ENCODE data around the gene XYLT1. TPM values are rescaled to one million over a fixed set of nuclear protein-coding genes. Genes with fewer than 3 reads are reported as not detected.

Gene XYLT1
- total RNA-seq, 1 donor from 2014 or later = 17.6 TPM

GRCh38 chr16:17408955-17409441 is 61.8 kb downstream of the XYLT1 start:
- H3K27me3 Mint-ChIP-seq (ENCODE audit: low read depth) = no peaks in the 10 kb centered on the region
- H3K4me3 Mint-ChIP-seq (ENCODE audit: unreplicated experiment) = no peak overlapping the region
- TF ChIP-seq, protein P1, sequence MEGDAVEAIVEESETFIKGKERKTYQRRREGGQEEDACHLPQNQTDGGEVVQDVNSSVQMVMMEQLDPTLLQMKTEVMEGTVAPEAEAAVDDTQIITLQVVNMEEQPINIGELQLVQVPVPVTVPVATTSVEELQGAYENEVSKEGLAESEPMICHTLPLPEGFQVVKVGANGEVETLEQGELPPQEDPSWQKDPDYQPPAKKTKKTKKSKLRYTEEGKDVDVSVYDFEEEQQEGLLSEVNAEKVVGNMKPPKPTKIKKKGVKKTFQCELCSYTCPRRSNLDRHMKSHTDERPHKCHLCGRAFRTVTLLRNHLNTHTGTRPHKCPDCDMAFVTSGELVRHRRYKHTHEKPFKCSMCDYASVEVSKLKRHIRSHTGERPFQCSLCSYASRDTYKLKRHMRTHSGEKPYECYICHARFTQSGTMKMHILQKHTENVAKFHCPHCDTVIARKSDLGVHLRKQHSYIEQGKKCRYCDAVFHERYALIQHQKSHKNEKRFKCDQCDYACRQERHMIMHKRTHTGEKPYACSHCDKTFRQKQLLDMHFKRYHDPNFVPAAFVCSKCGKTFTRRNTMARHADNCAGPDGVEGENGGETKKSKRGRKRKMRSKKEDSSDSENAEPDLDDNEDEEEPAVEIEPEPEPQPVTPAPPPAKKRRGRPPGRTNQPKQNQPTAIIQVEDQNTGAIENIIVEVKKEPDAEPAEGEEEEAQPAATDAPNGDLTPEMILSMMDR (IDR thresholded peaks at IDR 0.05) = no peak
- H3K9me3 Mint-ChIP-seq (ENCODE audit: low read depth) = peaks cover 8% of the 10 kb centered on the region
- no peak for DNase-seq (ENCODE audit: low spot score)
- peaks cover 40% of the 10 kb centered on the region for H3K4me1 Mint-ChIP-seq (ENCODE audit: low read depth)
- no peaks in the 10 kb centered on the region for H3K36me3 Mint-ChIP-seq (ENCODE audit: low read depth)
- H3K27ac Mint-ChIP-seq (ENCODE audit: unreplicated experiment) = no peak overlapping the region

DNA sequence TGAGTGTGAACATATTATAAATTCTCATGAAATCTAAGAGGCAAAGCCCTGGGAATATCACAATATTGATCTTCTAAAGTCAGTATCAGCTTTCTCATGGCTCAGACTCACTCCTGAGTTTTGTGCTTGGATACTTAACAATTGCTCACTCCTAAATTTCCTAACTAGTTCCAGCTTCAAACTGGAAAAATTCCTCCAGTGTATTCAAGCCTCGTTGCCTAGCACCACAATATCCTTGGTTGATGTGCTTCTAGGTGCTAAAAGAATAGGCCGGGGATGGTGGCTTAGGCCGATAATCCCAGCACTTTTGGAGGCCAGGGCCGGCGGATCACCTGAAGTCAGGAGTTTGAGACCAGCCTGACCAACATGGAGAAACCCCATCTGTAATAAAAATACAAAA is 62.5 kb downstream of the XYLT1 start:
- Mint-ChIP-seq H3K27me3 (ENCODE audit: low read depth) (no peaks in the 10 kb centered on the region), H3K27ac (ENCODE audit: unreplicated experiment) (no peak overlapping the region), H3K9me3 (ENCODE audit: low read depth) (peaks cover 8% of the 10 kb centered on the region), H3K4me3 (ENCODE audit: unreplicated experiment) (no peak overlapping the region), H3K36me3 (ENCODE audit: low read depth) (no peaks in the 10 kb centered on the region), H3K4me1 (ENCODE audit: low read depth) (peaks cover 47% of the 10 kb centered on the region)
- TF ChIP-seq, protein P1 (IDR thresholded peaks at IDR 0.05) = no peak
- no peak for DNase-seq (ENCODE audit: low spot score)

DNA sequence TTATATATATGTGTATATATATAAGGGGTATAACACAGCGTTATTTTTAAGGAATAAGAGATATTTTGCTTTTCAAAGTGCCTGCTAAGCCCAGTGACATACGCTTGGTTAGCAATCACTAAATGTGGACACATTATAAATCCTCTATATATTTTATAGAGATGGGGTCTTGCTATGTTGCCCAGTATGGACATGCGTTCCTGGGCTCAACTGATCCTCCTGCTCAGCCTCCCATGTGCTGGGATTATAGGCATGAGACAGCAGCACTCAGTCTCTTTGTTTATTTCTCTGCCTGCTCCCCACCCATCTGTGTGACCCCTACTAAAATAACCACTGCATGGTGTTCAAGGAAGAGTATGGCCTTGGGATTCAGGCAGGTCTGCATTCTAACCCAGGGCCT is 63.4 kb downstream of the XYLT1 start:
- no peaks in the 10 kb centered on the region for H3K27me3 Mint-ChIP-seq (ENCODE audit: low read depth)
- no peak overlapping the region for H3K27ac Mint-ChIP-seq (ENCODE audit: unreplicated experiment)
- DNase-seq (ENCODE audit: low spot score) = no peak
- no peaks in the 10 kb centered on the region for H3K36me3 Mint-ChIP-seq (ENCODE audit: low read depth)
- H3K9me3 Mint-ChIP-seq (ENCODE audit: low read depth) = peaks cover 2% of the 10 kb centered on the region
- no peak overlapping the region for H3K4me3 Mint-ChIP-seq (ENCODE audit: unreplicated experiment)
- TF ChIP-seq, protein P1 (IDR thresholded peaks at IDR 0.05) = no peak
- peaks cover 42% of the 10 kb centered on the region for H3K4me1 Mint-ChIP-seq (ENCODE audit: low read depth)

- peaks cover 34% of the 10 kb centered on the region for H3K4me1 Mint-ChIP-seq (ENCODE audit: low read depth)
- TF ChIP-seq, protein P1 (IDR thresholded peaks at IDR 0.05) = no peak
- H3K27ac Mint-ChIP-seq (ENCODE audit: unreplicated experiment) = peak overlapping the region; percentile 99
- DNase-seq (ENCODE audit: low spot score) = no peak
- no peaks in the 10 kb centered on the region for H3K27me3 Mint-ChIP-seq (ENCODE audit: low read depth)
- H3K4me3 Mint-ChIP-seq (ENCODE audit: unreplicated experiment) = peak overlapping the region; percentile 60
- H3K36me3 Mint-ChIP-seq (ENCODE audit: low read depth) = no peaks in the 10 kb centered on the region
- H3K9me3 Mint-ChIP-seq (ENCODE audit: low read depth) = peaks cover 2% of the 10 kb centered on the region
Measured at GRCh38 chr16:17404941-17405689, 65.6 kb downstream of the XYLT1 start.

- no peak for DNase-seq (ENCODE audit: low spot score)
Measured at GRCh38 chr16:17403859-17404545, 66.8 kb downstream of the XYLT1 start.

More at GRCh38 chr16:17403859-17404545, 66.8 kb downstream of the XYLT1 start:
- Mint-ChIP-seq H3K36me3 (ENCODE audit: low read depth) (no peaks in the 10 kb centered on the region), H3K27me3 (ENCODE audit: low read depth) (no peaks in the 10 kb centered on the region), H3K9me3 (ENCODE audit: low read depth) (peaks cover 2% of the 10 kb centered on the region), H3K27ac (ENCODE audit: unreplicated experiment) (peak overlapping the region; percentile 99), H3K4me3 (ENCODE audit: unreplicated experiment) (no peak overlapping the region), H3K4me1 (ENCODE audit: low read depth) (peaks cover 38% of the 10 kb centered on the region)
- TF ChIP-seq, protein P1 (IDR thresholded peaks at IDR 0.05) = no peak
